Calu3 (cell line): ENCODE results near the gene PNKD. TPM values are rescaled to one million over a fixed set of nuclear protein-coding genes. Genes with fewer than 3 reads are reported as not detected.

Experiments used
- BruUV-seq: library from RNA; stranded (reverse); fragments of 400-500 nt; replicated peaks from 2 replicates; lab custom pipeline; 2021; lab: Mats Ljungman, UMichigan
- CTCF ChIA-PET: fragments of 300-600 bp; sonication (Branson Sonifier 250); formaldehyde crosslinking; loops from one replicate; lab custom pipeline; 2022; ENCODE audit warnings: antibody characterized with exemption; lab: Charles Lee
- DNase-seq: peaks from one replicate; pipeline ENCODE4 v3.0.0; 2022
- H3K27ac Mint-ChIP-seq: one replicate; pipeline ENCODE4 v1.8.0; 2022; ENCODE audit warnings: mixed read lengths; ENCODE audit not compliant: unreplicated experiment
- H3K27me3 Mint-ChIP-seq: one replicate; pipeline ENCODE4 v1.8.0; 2022; ENCODE audit warnings: mixed read lengths; ENCODE audit not compliant: unreplicated experiment
- H3K36me3 Mint-ChIP-seq: one replicate; pipeline ENCODE4 v1.8.0; 2022; ENCODE audit warnings: mild to moderate bottlenecking, moderate library complexity, mixed read lengths; ENCODE audit not compliant: insufficient read depth, unreplicated experiment
- H3K4me1 Mint-ChIP-seq: one replicate; pipeline ENCODE4 v1.8.0; 2022; ENCODE audit warnings: mild to moderate bottlenecking, low read depth, mixed read lengths; ENCODE audit not compliant: unreplicated experiment
- H3K4me3 Mint-ChIP-seq: one replicate; pipeline ENCODE4 v1.8.0; 2022; ENCODE audit warnings: mild to moderate bottlenecking, low read depth, moderate library complexity, mixed read lengths; ENCODE audit not compliant: unreplicated experiment
- H3K9me3 Mint-ChIP-seq: one replicate; pipeline ENCODE4 v1.8.0; 2022; ENCODE audit warnings: low read depth, mixed read lengths; ENCODE audit not compliant: unreplicated experiment
- intact Hi-C: fragments of 100-400 bp; cut with micrococcal nuclease; formaldehyde crosslinking; loops from one replicate; pipeline ENCODE4 v1.10.0; 2022; ENCODE audit not compliant: unreplicated experiment
- total RNA-seq: library from RNA; stranded (reverse); gene quantifications from 2 replicates; pipeline ENCODE4 v1.2.3, GENCODE V29; 2022
- TF ChIP-seq, protein P1 (sequence below): fragments of 200-600 bp; IDR thresholded peaks from one replicate; pipeline ENCODE4 v1.8.0; 2022; ENCODE audit warnings: antibody characterized with exemption; ENCODE audit not compliant: unreplicated experiment

PNKD gene
- total RNA-seq, 1 experiment from 2014 or later, result 46.8 TPM

- peaks cover 59% of the 10 kb centered on the region for H3K4me1 Mint-ChIP-seq
- peak; percentile 93 for DNase-seq
- peak overlapping the region; percentile 60 for H3K4me3 Mint-ChIP-seq
- no TSS peak for BruUV-seq
- H3K27me3 Mint-ChIP-seq, result no peaks in the 10 kb centered on the region
- peaks cover 95% of the 10 kb centered on the region for H3K36me3 Mint-ChIP-seq
- no peaks in the 10 kb centered on the region for H3K9me3 Mint-ChIP-seq
- TF ChIP-seq, protein P1, sequence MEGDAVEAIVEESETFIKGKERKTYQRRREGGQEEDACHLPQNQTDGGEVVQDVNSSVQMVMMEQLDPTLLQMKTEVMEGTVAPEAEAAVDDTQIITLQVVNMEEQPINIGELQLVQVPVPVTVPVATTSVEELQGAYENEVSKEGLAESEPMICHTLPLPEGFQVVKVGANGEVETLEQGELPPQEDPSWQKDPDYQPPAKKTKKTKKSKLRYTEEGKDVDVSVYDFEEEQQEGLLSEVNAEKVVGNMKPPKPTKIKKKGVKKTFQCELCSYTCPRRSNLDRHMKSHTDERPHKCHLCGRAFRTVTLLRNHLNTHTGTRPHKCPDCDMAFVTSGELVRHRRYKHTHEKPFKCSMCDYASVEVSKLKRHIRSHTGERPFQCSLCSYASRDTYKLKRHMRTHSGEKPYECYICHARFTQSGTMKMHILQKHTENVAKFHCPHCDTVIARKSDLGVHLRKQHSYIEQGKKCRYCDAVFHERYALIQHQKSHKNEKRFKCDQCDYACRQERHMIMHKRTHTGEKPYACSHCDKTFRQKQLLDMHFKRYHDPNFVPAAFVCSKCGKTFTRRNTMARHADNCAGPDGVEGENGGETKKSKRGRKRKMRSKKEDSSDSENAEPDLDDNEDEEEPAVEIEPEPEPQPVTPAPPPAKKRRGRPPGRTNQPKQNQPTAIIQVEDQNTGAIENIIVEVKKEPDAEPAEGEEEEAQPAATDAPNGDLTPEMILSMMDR, result no peak
- H3K27ac Mint-ChIP-seq, result peak overlapping the region; percentile 96
- CTCF ChIA-PET, result interaction anchor here (1.1 to 2.2 kb wide), 5 partner anchors 9 to 74 kb away, joined by 3 to 11 read pairs (median 5); partner anchors contain the start of genes AAMP, CATIP, PNKD and TMBIM1
- intact Hi-C loops, result no loop called here
Measured at GRCh38 chr2:218282173-218282991, 12.1 kb downstream of the PNKD start.

DNA sequence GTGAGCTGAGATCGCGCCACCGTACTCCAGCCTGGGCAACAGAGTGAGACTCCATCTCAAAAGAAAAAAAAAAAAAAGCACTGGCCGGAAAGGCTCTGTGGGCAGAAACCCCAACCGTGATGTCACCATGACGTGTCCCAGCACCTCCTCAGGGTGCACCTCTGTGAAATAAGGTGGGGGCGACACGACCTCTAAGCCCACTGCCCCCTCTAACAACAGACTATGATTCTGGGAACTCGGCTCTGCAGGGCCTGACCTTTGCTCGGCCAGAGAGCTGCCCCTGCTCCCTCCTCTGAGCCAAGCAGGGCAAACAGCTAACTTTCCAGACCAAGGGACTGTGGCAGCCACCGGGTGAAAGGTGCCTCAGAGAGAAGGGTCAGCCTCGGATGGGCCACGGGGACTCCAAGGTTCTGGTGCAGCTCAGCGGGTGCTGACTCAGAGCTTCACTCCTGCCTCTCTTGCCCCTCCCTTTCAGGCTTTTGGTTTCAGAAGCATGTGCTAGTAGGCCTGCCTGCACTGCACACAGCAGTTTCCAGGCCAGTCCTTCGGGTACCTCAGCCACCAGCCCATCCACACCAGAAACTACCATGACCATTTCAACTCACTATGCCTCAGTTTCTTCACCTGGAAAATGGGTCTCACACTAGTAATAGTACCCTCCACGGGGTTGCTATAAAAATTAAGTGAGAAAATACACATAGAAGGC lies 13.9 kb downstream of the PNKD start:
- no peaks in the 10 kb centered on the region for H3K27me3 Mint-ChIP-seq
- peak overlapping the region; percentile 96 for H3K27ac Mint-ChIP-seq
- peaks cover 78% of the 10 kb centered on the region for H3K4me1 Mint-ChIP-seq
- intact Hi-C loops, result no loop called here
- H3K4me3 Mint-ChIP-seq, result peak overlapping the region; percentile 54
- no peaks in the 10 kb centered on the region for H3K9me3 Mint-ChIP-seq
- DNase-seq, result peak; percentile 71
- CTCF ChIA-PET, result interaction anchor here (0.7 to 0.9 kb wide), 3 partner anchors 9 to 13 kb away, joined by 3 to 4 read pairs (median 3); no protein-coding TSS in a partner anchor
- peaks cover 92% of the 10 kb centered on the region for H3K36me3 Mint-ChIP-seq
- TF ChIP-seq, protein P1, result no peak
- no TSS peak for BruUV-seq

DNA sequence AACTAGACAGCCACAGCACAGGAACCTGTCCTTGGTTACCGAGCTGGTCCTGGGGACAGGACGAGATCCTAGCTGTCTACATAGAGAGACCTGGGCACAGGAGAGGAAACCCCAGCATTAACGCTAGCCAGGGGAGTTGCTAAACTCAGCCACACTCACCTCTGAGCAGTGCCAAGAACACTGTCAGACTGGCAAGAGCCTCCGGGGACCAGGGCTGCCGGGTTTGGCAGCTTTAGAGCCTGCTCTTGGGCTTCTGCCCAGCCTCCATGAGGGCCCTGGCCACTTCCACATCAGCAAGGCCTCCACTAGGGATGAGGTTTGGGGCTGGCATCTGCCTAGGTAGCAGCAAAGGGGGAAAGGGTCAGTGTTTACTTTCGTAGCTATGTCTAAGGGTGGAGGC lies 15.3 kb downstream of the PNKD start:
- DNase-seq, result no peak
- Mint-ChIP-seq H3K4me3 (peak overlapping the region; percentile 61), H3K27me3 (no peaks in the 10 kb centered on the region), H3K9me3 (no peaks in the 10 kb centered on the region), H3K27ac (peak overlapping the region; percentile 96), H3K36me3 (peaks cover 90% of the 10 kb centered on the region), H3K4me1 (peaks cover 87% of the 10 kb centered on the region)
- CTCF ChIA-PET, result interaction anchor here (0.6 to 3.4 kb wide), 2 partner anchors 14 to 55 kb away, joined by 9 to 54 read pairs; partner anchors contain the start of genes AAMP and PNKD
- intact Hi-C loops, result no loop called here
- no TSS peak for BruUV-seq
- TF ChIP-seq, protein P1, result no peak
